Measurements from ENCODE around the gene CDH13.

The CDH13 gene

DNA sequence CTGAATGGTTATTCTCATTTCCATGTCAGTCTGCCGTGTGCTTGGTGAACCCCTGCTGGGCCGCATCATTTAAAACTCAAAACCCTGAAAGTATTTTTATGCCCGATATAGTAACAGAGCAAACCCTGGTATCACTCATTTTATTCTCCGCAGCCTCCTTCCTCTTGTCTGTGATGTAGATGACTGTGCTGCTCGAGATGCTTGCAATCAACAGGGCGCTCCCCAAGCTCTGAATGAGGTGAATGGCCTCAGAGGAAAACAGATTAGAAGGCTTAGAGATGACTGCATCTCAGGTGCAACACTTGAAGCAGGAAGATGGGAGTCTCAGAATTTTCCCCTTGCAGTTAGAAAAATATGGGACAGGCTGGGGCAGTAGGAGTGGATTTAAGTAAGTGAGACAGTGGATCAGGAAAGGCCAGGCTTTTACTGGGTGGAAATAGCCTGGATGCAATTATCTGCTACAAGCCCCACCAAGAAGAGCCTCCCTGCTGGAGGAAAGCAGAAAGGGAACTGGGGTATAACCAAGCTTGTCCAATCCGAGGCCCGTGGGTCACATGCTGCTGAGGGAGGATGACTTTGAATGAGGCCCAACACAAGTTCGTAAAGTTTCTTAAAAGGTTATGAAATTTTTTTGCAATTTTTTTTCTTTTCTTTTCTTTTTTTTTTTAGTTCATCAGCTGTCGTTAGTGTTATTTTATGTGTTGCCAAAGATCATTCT is 166.9 kb downstream of the CDH13 start:
- no peak for DNase-seq

DNA sequence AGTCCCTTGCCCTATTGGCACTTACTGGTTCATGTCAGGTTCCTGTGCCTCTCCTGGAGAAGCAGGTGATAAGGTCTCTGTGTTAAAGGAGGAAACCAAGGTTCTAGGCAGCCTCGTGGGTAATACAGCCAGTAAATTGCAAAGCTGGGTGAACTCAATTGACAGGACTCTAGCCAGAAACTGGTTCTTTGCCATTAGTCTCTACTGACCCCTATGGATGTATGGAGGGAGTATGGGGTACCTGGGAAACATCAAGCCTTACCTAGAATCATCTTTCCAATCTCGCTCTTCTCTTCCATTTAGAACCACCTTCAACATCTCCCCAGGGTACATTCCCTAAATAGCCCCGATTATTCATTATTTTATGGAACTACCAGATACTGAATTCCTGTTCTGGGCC is 169.3 kb downstream of the CDH13 start:
- no peak for DNase-seq

DNA sequence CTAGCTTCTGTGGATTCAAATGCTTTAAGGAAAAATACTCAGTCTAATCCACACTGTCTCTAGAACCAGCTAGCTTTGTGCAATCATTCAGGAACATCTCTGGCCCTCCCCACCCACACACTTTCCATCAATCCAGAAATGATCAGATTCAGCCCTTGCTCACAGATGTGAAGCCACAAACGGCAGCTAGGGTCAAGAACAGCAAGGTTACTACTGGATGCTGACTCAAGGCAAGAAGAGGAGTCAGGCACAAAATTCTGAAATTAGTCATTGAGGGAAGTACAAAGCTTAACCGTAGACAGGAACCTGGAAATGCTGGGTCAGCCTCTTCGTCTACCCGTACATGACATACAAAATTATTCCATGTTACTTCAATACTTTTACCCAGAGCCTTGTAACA is 174.6 kb downstream of the CDH13 start:
- peak; percentile 1 to 21 for DNase-seq

DNA sequence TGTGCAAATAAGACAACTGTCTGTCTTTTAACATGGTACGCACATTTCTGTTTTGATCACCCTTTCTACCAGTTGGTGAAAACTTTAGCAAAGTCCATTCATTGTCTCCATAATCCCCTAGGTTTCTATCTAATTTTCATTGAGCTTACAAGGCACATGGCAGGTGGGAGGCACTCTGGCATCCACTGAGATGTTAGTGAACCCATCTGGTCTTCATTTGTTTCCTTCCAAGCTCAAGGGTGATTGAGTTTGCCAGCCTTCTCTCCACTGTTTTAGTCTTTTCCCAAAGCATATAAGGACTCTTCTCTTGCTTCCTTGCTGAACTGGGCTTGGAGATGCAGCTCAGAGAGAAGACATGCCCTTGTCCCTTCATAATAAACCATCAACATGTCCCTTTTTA is 179.1 kb downstream of the CDH13 start:
- no peak for DNase-seq

GRCh38 chr16:82807311-82807710 is 180.5 kb downstream of the CDH13 start:
- no peak for DNase-seq

DNA sequence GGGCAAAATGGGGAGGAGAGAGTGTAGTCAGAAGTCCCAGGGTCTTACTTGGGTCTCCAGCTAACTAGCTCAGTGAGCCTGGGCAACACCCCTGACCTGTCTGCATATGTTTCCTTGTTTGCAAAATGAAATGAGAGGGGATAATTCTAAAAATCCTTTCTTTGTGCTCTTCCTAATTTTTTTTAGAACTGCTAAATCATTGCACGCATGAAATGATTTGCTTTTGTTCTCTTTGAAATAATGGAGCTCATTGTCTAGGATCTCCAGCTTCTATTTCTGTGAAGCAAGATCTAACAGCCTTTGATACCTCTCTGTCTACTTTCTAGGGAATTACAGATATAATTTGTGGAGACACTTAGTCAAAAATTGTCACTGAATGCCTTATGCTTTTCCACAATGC is 181.3 kb downstream of the CDH13 start:
- no peak for DNase-seq

GRCh38 chr16:82810077-82810476 is 183.3 kb downstream of the CDH13 start:
- no peak for DNase-seq

GRCh38 chr16:82814059-82814458 is 187.3 kb downstream of the CDH13 start:
- no peak for DNase-seq

DNA sequence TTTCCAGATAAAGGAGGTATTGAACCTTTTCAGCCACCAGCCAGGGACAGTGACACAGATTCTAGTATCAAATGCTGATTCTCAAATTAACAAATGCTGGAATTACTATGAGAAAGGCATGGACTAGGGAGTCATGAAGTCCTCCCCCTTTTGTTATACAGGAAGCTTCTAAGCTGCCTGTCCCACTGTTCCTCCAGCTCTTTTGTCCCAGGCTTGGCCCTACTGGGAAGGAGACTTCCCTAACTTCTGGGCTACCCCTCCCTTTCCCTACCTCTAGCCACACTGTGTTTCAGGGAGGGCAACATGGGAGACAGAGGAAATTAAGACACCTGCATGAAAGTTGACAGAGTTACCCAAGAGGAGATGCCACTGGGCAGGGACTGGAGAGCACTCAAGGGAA is 192.5 kb downstream of the CDH13 start:
- no peak for DNase-seq

- no peak for DNase-seq
Observed at GRCh38 chr16:82820855-82821254, 194.1 kb downstream of the CDH13 start.

- DNase-seq: no peak
Observed at GRCh38 chr16:82824408-82824807, 197.6 kb downstream of the CDH13 start.

DNA sequence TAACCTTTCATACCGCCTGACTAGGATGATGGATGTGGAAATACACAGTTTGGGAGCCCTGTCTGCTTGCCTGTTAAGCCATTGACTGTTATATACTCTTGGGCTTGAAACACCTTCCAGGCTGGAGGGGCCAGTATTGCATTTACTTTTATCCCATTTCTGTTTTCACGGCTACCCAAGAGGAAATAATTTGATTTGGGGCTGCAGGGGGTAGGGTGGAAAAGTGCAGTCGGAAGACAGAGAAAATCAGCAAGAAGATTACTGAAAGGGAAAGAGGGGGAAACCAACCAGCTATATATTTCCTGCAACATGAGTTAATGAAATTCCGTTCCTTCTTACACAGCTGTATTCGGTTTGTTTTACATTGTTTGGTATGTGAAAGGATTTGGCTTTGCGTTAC is 202.5 kb downstream of the CDH13 start:
- DNase-seq: no peak

DNA sequence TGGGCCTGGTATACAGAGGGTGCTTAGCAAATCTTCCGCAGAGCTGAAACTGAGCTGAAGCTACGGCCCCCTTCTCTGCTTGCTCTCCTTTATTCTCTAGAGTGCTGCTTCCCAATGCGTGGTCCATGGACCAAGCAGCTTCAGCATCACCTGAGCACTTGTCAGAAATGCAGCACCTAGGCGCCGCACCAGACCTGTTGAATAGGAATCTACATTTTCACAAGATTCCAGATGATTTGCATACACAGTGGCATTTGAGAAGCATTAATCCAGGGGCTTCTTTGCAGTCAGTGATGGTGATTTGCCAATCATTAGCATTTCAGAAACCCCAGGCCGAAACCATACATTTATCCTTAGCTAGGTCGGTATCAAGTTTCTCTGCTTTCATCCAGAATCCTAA is 204.2 kb downstream of the CDH13 start:
- no peak for DNase-seq

GRCh38 chr16:82832821-82833220 is 206.1 kb downstream of the CDH13 start:
- no peak for DNase-seq

DNA sequence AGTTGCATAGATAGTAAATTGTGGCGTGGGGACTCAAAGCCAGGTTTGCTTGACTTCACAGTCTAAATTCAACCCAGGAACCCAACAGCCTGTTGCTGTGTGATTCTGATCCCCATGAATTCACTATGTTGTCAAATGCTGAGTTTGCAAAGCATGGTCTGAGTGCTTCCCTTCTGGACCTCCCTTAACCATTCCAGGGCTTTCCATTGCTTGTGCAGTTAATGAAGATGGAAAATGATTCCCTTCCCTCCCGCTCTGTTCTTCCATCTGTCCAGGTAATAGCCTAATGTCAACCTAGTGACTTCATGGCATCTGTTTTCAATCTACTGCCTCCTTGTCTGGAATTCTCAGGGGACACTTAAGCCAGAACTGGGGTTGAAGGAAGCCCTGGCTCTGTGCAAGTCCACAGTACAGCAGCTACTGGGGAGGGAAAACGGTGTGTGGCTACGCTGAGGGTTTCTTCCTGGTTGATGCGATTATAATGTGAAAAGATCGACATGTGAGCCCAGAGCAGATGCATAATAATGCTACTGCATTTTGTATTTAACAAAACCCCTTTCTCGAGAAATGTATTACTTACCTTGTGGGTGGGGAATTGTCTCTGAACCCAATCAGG is 206.7 kb downstream of the CDH13 start:
- no peak for DNase-seq

DNA sequence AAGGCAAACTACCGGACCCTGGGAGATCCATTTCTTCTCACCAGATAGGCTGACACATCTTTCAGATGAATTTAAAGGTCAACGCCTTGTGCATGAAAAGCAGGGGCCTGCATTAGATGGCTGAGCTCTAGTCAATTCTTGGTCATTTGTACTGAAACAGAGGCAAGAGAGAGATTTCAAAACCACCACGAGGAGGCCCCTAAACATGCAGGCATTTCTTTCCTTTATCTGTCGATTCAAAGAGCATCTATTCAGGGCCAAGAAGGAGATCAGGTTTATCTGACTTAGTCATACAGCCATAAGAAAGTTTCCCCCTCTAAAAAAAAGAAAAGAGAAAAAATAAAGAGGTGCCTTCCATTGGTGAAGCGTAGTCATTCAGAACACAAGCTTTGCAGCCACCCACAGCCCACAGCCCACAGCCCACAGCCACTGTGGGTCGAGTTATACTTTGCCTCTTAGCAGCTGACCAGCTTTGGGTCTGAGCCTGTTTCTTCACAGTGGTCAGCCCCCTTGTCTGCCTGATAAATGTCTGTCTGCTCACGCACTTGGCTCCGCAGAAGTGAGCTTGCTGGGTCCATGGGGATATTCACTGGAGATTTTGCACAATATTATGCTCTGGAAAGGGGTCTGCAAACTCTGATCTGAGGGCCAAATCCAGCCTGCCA is 207.5 kb downstream of the CDH13 start:
- no peak for DNase-seq

GRCh38 chr16:82835487-82836155 is 208.9 kb downstream of the CDH13 start:
- no peak for DNase-seq

DNA sequence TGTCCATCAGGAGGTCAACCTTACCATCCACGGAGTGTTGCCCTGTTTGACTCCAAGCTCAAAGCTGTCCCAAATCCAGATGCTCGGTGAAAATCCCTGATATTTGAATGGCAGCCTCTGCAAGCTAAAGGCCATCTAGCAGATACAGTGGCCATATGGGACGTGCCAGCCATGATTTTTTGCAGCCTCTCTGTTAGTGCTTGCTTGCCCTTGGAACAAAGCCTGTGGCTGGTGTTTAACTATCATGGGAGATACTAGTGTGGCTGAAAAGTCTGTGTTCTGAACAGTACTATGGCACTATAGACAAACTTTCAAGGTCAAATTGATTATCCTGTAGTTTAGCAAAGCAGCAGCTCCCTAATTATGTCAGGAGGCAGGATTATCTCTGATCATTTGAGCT is 214.3 kb downstream of the CDH13 start:
- DNase-seq: no peak

GRCh38 chr16:82843606-82844271 is 217.0 kb downstream of the CDH13 start:
- DNase-seq: no peak

- DNase-seq: no peak
Observed at GRCh38 chr16:82845116-82845515, 218.3 kb downstream of the CDH13 start.

- DNase-seq: no peak
Observed at GRCh38 chr16:82846806-82847205, 220.0 kb downstream of the CDH13 start.

- DNase-seq: no peak
Observed at GRCh38 chr16:82848013-82848412, 221.2 kb downstream of the CDH13 start.

GRCh38 chr16:82852388-82853008 is 225.7 kb downstream of the CDH13 start:
- no peak for DNase-seq
